Body of pancreas (tissue), 4 donors: ENCODE data around the gene KRT76.

ENCODE experiments used
- POLR2A ChIP-seq, 3 donors: fragments of 450-650 bp; IDR thresholded peaks; one replicate each; pipeline ENCODE4 v1.6.1; 2016; ENCODE audit warnings: antibody characterized with exemption in 3 of 3, mild to moderate bottlenecking in 2 of 3
- TF ChIP-seq, protein P1 (sequence below), 7 experiments: fragments of 450-650 bp in 4 of 7; fragments of 200-600 bp in 3 of 7; sonication (generic) in 3 of 7; IDR thresholded peaks; one replicate each; pipeline ENCODE4 v1.5.1; 2016 to 2019; ENCODE audit warnings: antibody characterized with exemption in 7 of 7

- no peak for TF ChIP-seq POLR2A (IDR thresholded peaks at IDR 0.05)
- TF ChIP-seq, protein P1, sequence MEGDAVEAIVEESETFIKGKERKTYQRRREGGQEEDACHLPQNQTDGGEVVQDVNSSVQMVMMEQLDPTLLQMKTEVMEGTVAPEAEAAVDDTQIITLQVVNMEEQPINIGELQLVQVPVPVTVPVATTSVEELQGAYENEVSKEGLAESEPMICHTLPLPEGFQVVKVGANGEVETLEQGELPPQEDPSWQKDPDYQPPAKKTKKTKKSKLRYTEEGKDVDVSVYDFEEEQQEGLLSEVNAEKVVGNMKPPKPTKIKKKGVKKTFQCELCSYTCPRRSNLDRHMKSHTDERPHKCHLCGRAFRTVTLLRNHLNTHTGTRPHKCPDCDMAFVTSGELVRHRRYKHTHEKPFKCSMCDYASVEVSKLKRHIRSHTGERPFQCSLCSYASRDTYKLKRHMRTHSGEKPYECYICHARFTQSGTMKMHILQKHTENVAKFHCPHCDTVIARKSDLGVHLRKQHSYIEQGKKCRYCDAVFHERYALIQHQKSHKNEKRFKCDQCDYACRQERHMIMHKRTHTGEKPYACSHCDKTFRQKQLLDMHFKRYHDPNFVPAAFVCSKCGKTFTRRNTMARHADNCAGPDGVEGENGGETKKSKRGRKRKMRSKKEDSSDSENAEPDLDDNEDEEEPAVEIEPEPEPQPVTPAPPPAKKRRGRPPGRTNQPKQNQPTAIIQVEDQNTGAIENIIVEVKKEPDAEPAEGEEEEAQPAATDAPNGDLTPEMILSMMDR (IDR thresholded peaks at IDR 0.05): no peak
These were observed 31.6 kb downstream of the KRT76 start for GRCh38 chr12:52745554-52745953.
